NB4 (cell line): ENCODE results near the gene ZBTB22.

Experiments used
- CTCF ChIP-seq: IDR thresholded peaks from one replicate; pipeline ENCODE4 v1.5.1; 2012; ENCODE audit warnings: low read depth, low read length
- MYC ChIP-seq: IDR thresholded peaks from 2 replicates; pipeline ENCODE4 v1.6.1; 2011; ENCODE audit warnings: low read depth, low read length
- POLR2A ChIP-seq: IDR thresholded peaks from 2 replicates; pipeline ENCODE4 v1.6.1; 2011; ENCODE audit warnings: mild to moderate bottlenecking; ENCODE audit not compliant: insufficient read length; ENCODE audit errors: extremely low read depth
- TF ChIP-seq, protein P1 (sequence below): IDR thresholded peaks from 2 replicates; pipeline ENCODE4 v1.6.1; 2011; ENCODE audit warnings: low read depth, low read length

- TF ChIP-seq CTCF: no peak
- TF ChIP-seq, protein P1, sequence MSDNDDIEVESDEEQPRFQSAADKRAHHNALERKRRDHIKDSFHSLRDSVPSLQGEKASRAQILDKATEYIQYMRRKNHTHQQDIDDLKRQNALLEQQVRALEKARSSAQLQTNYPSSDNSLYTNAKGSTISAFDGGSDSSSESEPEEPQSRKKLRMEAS: no peak
- no peak for TF ChIP-seq POLR2A
- TF ChIP-seq MYC: no peak
Measured at GRCh38 chr6:33301877-33302276, 15.7 kb downstream of the ZBTB22 start.
